ENCODE results near the gene SSH2.

GRCh38 chr17:29764217-29764616 is 165.8 kb downstream of the SSH2 start:
- TF ChIP-seq RARB (CRISPR knock-in tag; IDR thresholded peaks at IDR 0.05) (no peak), CREB5 (CRISPR knock-in tag; IDR thresholded peaks at IDR 0.05; ENCODE audit: low read depth) (no peak), PATZ1 (CRISPR knock-in tag; IDR thresholded peaks at IDR 0.05; ENCODE audit: borderline replicate concordance) (no peak), ZNF565 (CRISPR knock-in tag; conservative IDR thresholded peaks at IDR 0.05; ENCODE audit: low read depth) (no peak), ZC3H10 (CRISPR knock-in tag; IDR thresholded peaks at IDR 0.05) (no peak), OSR1 (CRISPR knock-in tag; IDR thresholded peaks at IDR 0.05) (no peak)
